Measurements from ENCODE around the gene TNFAIP3. TPM values are rescaled to one million over a fixed set of nuclear protein-coding genes. Genes with fewer than 3 reads are reported as not detected.

Gene TNFAIP3
- total RNA-seq, 1 donor from 2014 or later: 37.5 TPM

DNA sequence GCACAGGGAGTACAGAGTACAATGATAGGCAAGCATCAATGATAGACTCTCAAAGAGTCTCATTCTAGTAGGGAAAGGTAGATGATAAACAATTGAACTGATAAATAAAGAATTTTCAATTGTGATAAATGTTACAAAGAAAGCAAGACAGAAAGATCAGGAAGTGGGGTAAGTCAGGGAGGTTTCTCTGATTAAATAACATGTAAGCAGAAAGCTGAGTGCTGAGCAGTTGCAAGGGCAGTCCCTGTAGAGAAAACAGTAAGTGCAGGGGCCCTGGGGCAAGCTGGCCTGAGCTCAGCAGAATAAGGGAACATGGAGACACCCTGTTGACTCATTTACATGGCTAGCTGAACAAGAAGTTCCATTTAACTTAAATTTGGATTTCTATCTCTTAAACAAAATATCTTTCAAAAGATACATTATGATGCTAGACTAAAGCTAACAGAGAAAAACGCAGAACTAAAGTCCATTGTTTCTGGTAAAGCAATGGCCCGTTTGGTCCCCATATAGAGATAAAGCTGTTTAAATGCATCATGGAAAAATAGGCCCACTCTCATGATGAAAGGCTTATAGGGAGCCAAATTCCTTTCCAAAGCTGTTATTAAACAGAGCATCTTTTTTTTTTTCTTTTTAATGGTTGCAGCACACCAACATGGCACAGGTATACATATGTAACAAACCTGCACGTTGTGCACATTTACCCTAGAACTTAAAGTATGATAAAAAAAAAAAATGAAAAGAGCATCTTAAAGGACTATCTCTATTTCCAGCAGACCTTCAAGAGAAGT, 5.3 kb upstream of the TNFAIP3 start:
- intact Hi-C loops (cut with DNase I): no loop called here
- no peak for ATAC-seq
- no peak for DNase-seq (ENCODE audit: low spot score)

- no peak for ATAC-seq
- intact Hi-C loops (cut with DNase I): no loop called here
Measured at GRCh38 chr6:137862419-137863090, 4.5 kb upstream of the TNFAIP3 start.

DNA sequence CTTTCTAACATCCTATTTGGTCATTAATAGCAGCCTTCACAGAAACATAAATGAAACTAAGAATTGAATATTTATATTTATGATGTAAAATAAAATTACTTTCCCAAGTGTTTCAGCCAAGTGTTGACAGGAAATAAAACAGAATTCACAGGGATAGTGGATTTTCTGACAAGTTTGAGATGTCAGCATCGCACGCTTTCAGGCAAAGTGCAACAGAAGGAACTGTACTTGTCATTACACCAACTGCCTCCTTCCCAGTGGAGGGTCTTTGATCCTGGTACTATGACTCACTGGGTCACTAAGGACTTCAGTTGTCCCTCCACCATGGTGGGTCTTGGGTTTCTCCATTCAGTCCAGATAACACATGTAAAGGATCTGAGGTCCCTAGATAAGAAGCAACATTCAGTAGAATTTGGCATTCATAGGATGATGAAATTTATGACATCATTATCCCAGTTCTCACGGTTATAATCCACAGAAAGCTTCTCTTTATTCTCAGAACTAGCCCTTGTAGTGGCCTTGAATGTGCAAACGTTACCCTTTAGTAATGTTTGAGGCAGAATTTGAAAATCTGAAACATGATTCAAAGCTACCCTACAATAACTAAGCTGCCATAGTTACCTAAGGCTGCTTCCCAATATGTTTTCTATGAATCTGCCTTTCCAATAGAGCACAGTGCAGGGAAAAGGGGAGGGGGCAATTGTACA, 3.8 kb upstream of the TNFAIP3 start:
- no peak for DNase-seq (ENCODE audit: low spot score)
- intact Hi-C loops (cut with DNase I): no loop called here
- no peak for ATAC-seq

More at GRCh38 chr6:137862419-137863090, 4.5 kb upstream of the TNFAIP3 start:
- DNase-seq (ENCODE audit: low spot score): no peak

DNA sequence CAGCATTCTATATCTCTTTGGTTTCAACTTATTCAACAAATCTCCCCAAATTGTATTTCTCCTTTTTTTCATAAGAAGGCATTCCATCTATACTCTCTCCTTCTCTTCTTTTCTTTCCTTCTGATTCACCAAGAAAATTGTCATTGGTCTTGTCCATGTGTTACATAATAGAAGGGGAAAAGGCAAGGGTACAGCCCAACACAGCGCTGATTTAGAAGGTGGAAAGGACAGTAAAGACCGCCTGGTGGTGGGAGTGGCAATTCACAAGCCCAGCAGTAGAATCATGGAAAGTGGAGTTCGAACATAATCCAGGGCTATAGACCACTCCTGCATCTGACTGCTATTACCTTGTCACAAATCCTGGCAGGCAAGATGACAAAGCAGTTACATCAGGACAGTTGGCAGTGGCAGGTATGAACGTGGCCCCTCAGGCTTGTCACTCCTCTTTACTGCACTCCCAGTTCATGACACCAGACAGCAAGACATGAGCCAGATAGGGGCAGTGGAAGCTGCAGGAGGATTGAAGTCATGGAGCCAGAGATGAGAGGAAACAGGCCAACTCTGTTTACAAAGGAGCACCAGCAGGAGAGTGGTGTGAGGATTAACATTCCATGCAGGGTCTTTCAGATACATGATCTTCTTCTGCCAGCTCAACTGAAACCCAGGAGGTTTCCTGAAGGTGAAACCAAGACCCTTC, 2.1 kb upstream of the TNFAIP3 start:
- ATAC-seq (no peak), DNase-seq (ENCODE audit: low spot score) (no peak)
- intact Hi-C loops (cut with DNase I): no loop called here

DNA sequence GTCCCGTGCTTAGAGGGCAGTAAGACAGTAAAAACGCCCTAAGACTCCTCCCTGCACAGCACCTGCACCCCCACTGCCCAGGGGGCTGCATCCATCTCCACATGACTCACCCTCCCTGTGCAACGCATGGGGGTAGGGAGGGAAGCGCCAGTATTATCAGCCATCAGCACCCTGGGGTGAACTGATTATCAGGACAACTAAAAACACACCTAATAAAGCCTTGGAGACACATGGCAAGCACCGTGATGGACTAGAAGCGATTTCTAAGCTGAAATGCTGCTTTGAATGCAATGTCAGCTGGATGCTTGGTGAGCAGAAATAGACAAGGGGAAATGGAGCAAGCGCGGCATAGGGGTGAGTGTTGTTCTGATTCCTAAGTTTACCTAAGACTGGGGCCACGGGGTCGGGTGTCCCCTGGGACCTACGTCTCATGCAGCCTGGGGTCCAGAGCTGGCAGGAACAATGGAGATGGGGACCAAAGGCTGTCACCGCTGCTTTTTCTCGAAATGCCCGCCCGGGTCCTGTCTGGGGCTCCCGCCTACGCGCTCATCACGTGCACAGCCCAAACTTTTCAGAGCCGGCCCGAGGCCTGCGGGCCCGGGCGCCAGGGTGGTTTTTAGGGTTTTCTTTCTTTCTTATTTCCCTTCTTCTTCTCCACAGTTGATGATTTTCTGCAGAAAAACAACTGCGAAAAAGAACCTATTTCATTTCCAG, 702 bp upstream of the TNFAIP3 start:
- intact Hi-C loops (cut with DNase I): no loop called here
- peak; percentile 44 for ATAC-seq
- peak; percentile 80 for DNase-seq (ENCODE audit: low spot score)

DNA sequence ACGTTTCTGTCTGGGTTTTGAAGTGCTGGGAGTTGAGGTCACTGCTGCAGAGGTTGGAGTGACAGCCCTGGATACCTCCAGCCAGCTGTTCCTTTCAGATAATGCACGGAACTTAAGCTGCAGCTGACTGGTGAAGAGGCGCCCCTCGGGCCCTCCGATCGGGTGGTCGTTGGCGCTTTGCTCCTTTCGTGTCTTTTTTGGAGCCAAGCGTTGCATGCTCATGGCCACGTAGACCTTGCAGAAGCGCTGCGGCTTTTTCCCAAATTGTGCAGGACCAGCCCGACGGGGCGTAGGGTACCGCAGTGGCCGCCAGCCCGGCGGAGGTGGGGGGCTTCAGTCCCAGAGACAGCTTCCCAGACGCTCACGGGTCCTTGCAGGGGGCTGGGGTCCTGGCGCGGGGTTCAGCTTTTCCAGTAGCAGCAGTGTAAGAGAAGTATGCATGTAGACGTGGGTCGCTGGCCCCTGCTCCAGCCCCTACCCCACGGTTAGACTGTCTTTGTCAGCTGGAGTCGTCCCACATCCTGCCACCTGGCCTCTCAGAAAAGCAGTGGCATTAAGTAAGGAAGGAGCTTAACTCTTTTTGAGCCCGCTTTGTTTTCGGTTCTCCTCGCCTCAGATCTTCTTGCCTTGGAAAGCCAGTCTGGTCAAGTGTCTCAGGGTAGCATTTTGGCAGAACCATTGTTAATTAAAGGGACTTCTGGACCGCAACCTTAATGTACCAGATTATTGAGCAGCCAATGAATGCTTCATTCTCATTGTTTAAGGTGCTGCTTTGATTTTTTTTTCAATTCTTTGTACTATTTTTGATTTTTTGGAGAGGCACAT, 838 bp downstream of the TNFAIP3 start:
- ATAC-seq: peak; percentile 18

DNA sequence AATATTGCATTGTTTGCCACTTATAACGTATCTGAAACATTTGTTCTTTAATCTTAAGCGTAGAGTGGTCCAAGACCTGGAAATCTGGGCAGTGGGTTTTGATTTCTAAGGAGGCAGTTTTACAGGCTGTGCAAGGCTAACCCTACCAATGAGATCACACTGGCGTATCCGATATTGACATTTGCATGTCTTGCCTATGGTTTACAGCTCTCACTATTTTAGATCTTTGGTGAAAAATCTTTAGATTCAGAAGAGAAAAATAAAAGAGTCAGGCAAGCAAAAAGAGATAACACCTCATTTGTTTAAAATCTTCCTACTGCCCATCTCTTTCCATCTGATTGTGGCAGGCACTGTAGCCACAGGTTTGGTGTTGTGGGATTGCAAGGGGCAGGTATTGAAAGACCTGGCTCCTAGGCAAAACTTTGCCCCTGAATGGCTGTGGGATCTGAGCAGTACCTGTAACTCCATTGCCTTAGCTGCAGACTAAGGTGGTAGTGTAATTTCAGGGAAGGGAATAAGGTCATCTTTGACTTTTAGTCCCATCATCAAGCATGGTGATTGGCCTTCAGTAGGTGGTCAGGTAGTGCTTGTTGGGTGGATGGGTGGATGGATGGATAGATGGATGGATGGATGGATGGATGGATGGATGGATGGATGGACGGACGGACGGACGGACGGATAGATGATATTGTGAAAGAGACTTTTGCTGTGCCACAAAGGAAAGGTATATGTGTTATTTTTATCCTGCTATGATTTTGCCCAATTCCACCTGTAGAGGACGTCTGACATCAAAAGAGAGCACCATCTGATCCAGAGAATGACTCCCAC, 1.9 kb downstream of the TNFAIP3 start:
- ATAC-seq (no peak), DNase-seq (ENCODE audit: low spot score) (no peak)
- intact Hi-C loops (cut with DNase I): no loop called here

More for the DNA sequence above, 838 bp downstream of the TNFAIP3 start:
- intact Hi-C loops (cut with DNase I): no loop called here
- no peak for DNase-seq (ENCODE audit: low spot score)

- intact Hi-C loops (cut with DNase I): no loop called here
- no peak for DNase-seq (ENCODE audit: low spot score)
- ATAC-seq: no peak
Measured at GRCh38 chr6:137869549-137870307, 2.7 kb downstream of the TNFAIP3 start.

DNA sequence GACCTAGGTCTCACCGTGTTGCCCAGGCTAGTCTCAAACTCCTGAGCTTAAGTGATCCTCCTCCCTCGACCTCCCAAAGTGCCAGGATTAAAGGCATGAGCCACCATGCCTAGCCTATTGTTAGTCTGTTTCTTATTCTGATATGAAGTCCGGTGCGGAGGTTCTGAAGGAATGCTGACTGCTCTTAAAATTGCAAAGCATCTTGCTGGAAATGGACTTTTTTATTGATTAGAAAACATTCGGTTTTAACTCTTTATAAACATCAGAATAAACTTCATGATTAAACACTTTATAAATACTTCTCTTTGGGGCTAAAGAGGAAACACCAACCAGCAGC, 3.2 kb downstream of the TNFAIP3 start:
- ATAC-seq: no peak
- DNase-seq (ENCODE audit: low spot score): no peak
- intact Hi-C loops (cut with DNase I): no loop called here

- no peak for DNase-seq (ENCODE audit: low spot score)
Measured at GRCh38 chr6:137870744-137871247, 3.7 kb downstream of the TNFAIP3 start.

DNA sequence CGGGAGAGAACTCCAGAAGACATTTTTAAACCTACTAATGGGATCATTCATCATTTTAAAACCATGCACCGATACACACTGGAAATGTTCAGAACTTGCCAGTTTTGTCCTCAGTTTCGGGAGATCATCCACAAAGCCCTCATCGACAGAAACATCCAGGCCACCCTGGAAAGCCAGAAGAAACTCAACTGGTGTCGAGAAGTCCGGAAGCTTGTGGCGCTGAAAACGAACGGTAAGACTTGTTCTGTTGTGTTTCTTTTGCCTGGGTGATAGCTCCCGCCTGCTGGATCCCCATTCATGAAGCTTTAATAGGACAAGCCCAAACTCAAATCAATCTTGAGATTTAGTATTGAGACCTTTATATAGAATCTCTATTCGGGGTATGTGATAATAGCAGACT, 4.2 kb downstream of the TNFAIP3 start:
- intact Hi-C loops (cut with DNase I): no loop called here

More at GRCh38 chr6:137870744-137871247, 3.7 kb downstream of the TNFAIP3 start:
- intact Hi-C loops (cut with DNase I): no loop called here
- ATAC-seq: no peak

DNA sequence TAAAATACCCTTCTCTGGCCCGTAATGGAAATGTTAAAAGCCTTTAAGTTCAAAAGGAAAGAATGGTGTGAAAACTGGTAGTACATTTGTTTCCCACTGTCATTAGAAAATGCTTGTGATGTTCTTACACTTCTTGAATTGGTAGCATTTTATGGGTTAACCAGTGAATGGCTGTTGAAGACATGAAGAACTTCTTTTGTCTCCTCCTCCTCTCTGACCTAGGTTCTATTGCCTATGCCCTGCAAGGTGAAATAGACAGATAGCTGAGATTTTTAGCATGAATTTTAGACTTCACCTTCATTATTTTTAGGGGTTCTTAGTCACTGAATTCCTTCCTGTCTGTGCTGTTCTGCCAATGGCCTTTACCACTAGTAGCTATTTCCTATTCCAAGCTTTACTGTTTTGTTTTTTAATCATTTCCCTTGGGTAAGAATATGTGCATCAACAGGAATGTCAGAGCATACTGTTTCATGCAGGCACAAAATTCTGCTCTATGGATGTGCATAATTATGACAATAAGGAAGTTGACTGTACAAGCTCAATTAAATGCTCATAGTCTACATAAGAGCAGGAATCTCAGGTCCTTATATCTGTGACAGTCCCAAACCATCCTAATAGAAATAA, 4.9 kb downstream of the TNFAIP3 start:
- intact Hi-C loops (cut with DNase I): no loop called here
- DNase-seq (ENCODE audit: low spot score) (no peak), ATAC-seq (no peak)

More for the DNA sequence above, 4.2 kb downstream of the TNFAIP3 start:
- ATAC-seq: no peak
- no peak for DNase-seq (ENCODE audit: low spot score)

- DNase-seq (ENCODE audit: low spot score): no peak
- ATAC-seq: no peak
- intact Hi-C loops (cut with DNase I): no loop called here
Measured at GRCh38 chr6:137872581-137873115, 5.6 kb downstream of the TNFAIP3 start.

DNA sequence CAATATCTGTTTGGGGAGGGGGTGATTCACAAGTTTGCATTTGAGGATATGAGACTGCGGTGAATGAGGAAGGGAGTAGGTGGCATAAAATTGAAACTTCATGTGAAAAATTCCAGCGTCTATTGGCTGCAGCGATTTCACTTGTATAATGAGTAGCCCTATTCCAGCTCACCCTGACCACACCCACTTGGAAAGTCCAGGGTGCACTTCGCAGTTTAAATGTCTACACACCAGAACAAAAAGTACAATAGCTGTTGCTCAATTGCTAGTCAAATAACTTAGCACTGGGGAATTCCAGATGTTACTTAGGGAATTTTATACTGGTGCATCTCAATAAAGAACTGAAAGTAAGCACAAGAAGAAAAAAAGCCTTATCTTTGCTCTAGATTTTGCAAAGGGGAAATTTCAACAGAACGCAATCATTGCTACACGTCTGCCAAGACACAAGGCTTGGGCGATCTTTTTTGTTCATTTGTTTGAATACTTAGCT, 6.3 kb downstream of the TNFAIP3 start:
- no peak for DNase-seq (ENCODE audit: low spot score)
- intact Hi-C loops (cut with DNase I): no loop called here

More for the DNA sequence above, 6.3 kb downstream of the TNFAIP3 start:
- ATAC-seq: peak; percentile 95
